ENCODE data around the gene TEX30. TPM values are rescaled to one million over a fixed set of nuclear protein-coding genes. Genes with fewer than 3 reads are reported as not detected.

Gene TEX30
- polyA plus RNA-seq, 1 donor (not counting 4 experiments of a cell fraction or from before 2014, with no cell fraction given), result 16.9 TPM

GRCh38 chr13:102815788-102816187 lies 42.2 kb upstream of the TEX30 start:
- FAIRE-seq, result no peak
- dilution Hi-C loops (cut with MboI; ENCODE audit: extremely low pct_ligation_motif_present, low sequenced_read_pairs), result no loop called here
- H3K79me2 ChIP-seq (ENCODE audit: control insufficient read depth, insufficient read depth, low read length), result peaks cover 35% of the 10 kb centered on the region

GRCh38 chr13:102814793-102815192 lies 41.2 kb upstream of the TEX30 start:
- peaks cover 6% of the 10 kb centered on the region for H3K4me1 ChIP-seq (ENCODE audit: control insufficient read depth, extremely low read depth, insufficient read depth, low read length)
- H3K79me2 ChIP-seq (ENCODE audit: control insufficient read depth, insufficient read depth, low read length), result peaks cover 40% of the 10 kb centered on the region
- DNase-seq (ENCODE audit: low read depth, low spot score) (no peak), FAIRE-seq (no peak)
- H3K9me3 ChIP-seq (ENCODE audit: control insufficient read depth, low read depth, low read length), result no peaks in the 10 kb centered on the region
- H3K4me2 ChIP-seq (ENCODE audit: control insufficient read depth, extremely low read depth, insufficient read depth, low read depth, low read length), result no peak overlapping the region
- no peak overlapping the region for H3K9ac ChIP-seq (ENCODE audit: control insufficient read depth, extremely low read depth, insufficient read depth, low read length)
- no peak overlapping the region for H3K4me3 ChIP-seq (ENCODE audit: control insufficient read depth in 2 of 3, extremely low read depth in 1 of 3, insufficient read depth in 2 of 3, low read depth in 1 of 3, low read length in 3 of 3)
- no peaks in the 10 kb centered on the region for H3K9me1 ChIP-seq (ENCODE audit: control insufficient read depth, extremely low read depth, insufficient read depth, low read length)
- TF ChIP-seq CTCF (optimal IDR thresholded peaks at IDR 0.05 in 1 of 3, IDR thresholded peaks at IDR 0.05 in 1 of 3, conservative IDR thresholded peaks at IDR 0.05 in 1 of 3; ENCODE audit: extremely low read depth in 1 of 3, insufficient read depth in 2 of 3, low read length in 3 of 3) (no peak), EZH2 (IDR thresholded peaks at IDR 0.05; ENCODE audit: low read length) (no peak)
- no peaks in the 10 kb centered on the region for H4K20me1 ChIP-seq (ENCODE audit: control insufficient read depth, extremely low read depth, insufficient read depth, low read length)
- no peak overlapping the region for H3K27ac ChIP-seq (ENCODE audit: control insufficient read depth, insufficient read depth, low read length)
- H3K36me3 ChIP-seq (ENCODE audit: control insufficient read depth in 2 of 2, extremely low read depth in 1 of 2, insufficient read depth in 2 of 2, low read length in 2 of 2), result peaks cover 3% of the 10 kb centered on the region in 2 experiments
- no peak overlapping the region for H2AFZ ChIP-seq (ENCODE audit: control insufficient read depth, low read length)
- dilution Hi-C loops (cut with MboI; ENCODE audit: extremely low pct_ligation_motif_present, low sequenced_read_pairs), result no loop called here
- no peaks in the 10 kb centered on the region for H3K27me3 ChIP-seq (ENCODE audit: control insufficient read depth, extremely low read depth, insufficient read depth, low read length)

More at GRCh38 chr13:102815788-102816187, 42.2 kb upstream of the TEX30 start:
- Histone ChIP-seq H3K4me1 (ENCODE audit: control insufficient read depth, extremely low read depth, insufficient read depth, low read length) (peaks cover 6% of the 10 kb centered on the region), H3K4me3 (ENCODE audit: control insufficient read depth in 2 of 3, extremely low read depth in 1 of 3, insufficient read depth in 2 of 3, low read depth in 1 of 3, low read length in 3 of 3) (no peak overlapping the region), H3K9me3 (ENCODE audit: control insufficient read depth, low read depth, low read length) (no peaks in the 10 kb centered on the region), H3K36me3 (ENCODE audit: control insufficient read depth in 2 of 2, extremely low read depth in 1 of 2, insufficient read depth in 2 of 2, low read length in 2 of 2) (peaks cover 3% of the 10 kb centered on the region in 2 experiments), H4K20me1 (ENCODE audit: control insufficient read depth, extremely low read depth, insufficient read depth, low read length) (no peaks in the 10 kb centered on the region), H3K9me1 (ENCODE audit: control insufficient read depth, extremely low read depth, insufficient read depth, low read length) (no peaks in the 10 kb centered on the region), H3K27ac (ENCODE audit: control insufficient read depth, insufficient read depth, low read length) (no peak overlapping the region), H3K4me2 (ENCODE audit: control insufficient read depth, extremely low read depth, insufficient read depth, low read depth, low read length) (no peak overlapping the region), H3K9ac (ENCODE audit: control insufficient read depth, extremely low read depth, insufficient read depth, low read length) (no peak overlapping the region), H2AFZ (ENCODE audit: control insufficient read depth, low read length) (no peak overlapping the region), H3K27me3 (ENCODE audit: control insufficient read depth, extremely low read depth, insufficient read depth, low read length) (no peaks in the 10 kb centered on the region)
- DNase-seq (ENCODE audit: low read depth, low spot score), result no peak
- no peak for TF ChIP-seq CTCF (optimal IDR thresholded peaks at IDR 0.05 in 1 of 3, IDR thresholded peaks at IDR 0.05 in 1 of 3, conservative IDR thresholded peaks at IDR 0.05 in 1 of 3; ENCODE audit: extremely low read depth in 1 of 3, insufficient read depth in 2 of 3, low read length in 3 of 3)
- no peak for TF ChIP-seq EZH2 (IDR thresholded peaks at IDR 0.05; ENCODE audit: low read length)

Measured in keratinocyte (primary cell).